HL-60/S4 (cell line): ENCODE results near the gene RAB40C.

Experiments used
- in situ Hi-C: fragments of 300-500 bp; cut with MboI; formaldehyde crosslinking; loops from 2 replicates; pipeline ENCODE4 v1.14.3; 2022; ENCODE audit warnings: low sequenced_read_pairs

The RAB40C gene

GRCh38 chr16:628321-629061 is 38.6 kb downstream of the RAB40C start:
- in situ Hi-C loops = no loop called here

- in situ Hi-C loops = no loop called here
These were observed 39.4 kb downstream of the RAB40C start for GRCh38 chr16:629185-629832.

- in situ Hi-C loops = no loop called here
These were observed 40.0 kb downstream of the RAB40C start for GRCh38 chr16:629833-630248.

- in situ Hi-C loops = no loop called here
These were observed 40.5 kb downstream of the RAB40C start for GRCh38 chr16:630249-630814.

- in situ Hi-C loops = no loop called here
These were observed 41.0 kb downstream of the RAB40C start, which contains the start of gene WFIKKN1 for GRCh38 chr16:630815-631405. Gene WFIKKN1, plus strand, starts transcription at chr16:630985. Its CDS starts 269 bp downstream, at chr16:631254.

GRCh38 chr16:631808-632358 is 42.0 kb downstream of the RAB40C start:
- in situ Hi-C loops = no loop called here

GRCh38 chr16:632486-633335 is 42.8 kb downstream of the RAB40C start:
- in situ Hi-C loops = no loop called here

GRCh38 chr16:633336-634050 is 43.6 kb downstream of the RAB40C start:
- in situ Hi-C loops = no loop called here

- in situ Hi-C loops = no loop called here
These were observed 44.3 kb downstream of the RAB40C start for GRCh38 chr16:634051-634670.

- in situ Hi-C loops = no loop called here
These were observed 45.1 kb downstream of the RAB40C start for GRCh38 chr16:634996-635395.

- in situ Hi-C loops = no loop called here
These were observed 45.8 kb downstream of the RAB40C start for GRCh38 chr16:635573-636205.

GRCh38 chr16:636206-637080 is 46.6 kb downstream of the RAB40C start, which contains the start of gene METTL26:
Gene METTL26, minus strand, starts transcription at chr16:636305. Its CDS starts 15 bp downstream, at chr16:636290.
- in situ Hi-C loops = no loop called here

- in situ Hi-C loops = no loop called here
These were observed 47.5 kb downstream of the RAB40C start for GRCh38 chr16:637081-638018.

GRCh38 chr16:638034-638543 is 48.2 kb downstream of the RAB40C start:
- in situ Hi-C loops = no loop called here

- in situ Hi-C loops = no loop called here
These were observed 49.0 kb downstream of the RAB40C start for GRCh38 chr16:638836-639235.

- in situ Hi-C loops = no loop called here
These were observed 50.7 kb downstream of the RAB40C start for GRCh38 chr16:640614-641013.
